Measurements from ENCODE around the gene ESRP2. TPM values are rescaled to one million over a fixed set of nuclear protein-coding genes. Genes with fewer than 3 reads are reported as not detected.

ESRP2 gene
- total RNA-seq, 1 donor from 2014 or later = 5.4 TPM

DNA sequence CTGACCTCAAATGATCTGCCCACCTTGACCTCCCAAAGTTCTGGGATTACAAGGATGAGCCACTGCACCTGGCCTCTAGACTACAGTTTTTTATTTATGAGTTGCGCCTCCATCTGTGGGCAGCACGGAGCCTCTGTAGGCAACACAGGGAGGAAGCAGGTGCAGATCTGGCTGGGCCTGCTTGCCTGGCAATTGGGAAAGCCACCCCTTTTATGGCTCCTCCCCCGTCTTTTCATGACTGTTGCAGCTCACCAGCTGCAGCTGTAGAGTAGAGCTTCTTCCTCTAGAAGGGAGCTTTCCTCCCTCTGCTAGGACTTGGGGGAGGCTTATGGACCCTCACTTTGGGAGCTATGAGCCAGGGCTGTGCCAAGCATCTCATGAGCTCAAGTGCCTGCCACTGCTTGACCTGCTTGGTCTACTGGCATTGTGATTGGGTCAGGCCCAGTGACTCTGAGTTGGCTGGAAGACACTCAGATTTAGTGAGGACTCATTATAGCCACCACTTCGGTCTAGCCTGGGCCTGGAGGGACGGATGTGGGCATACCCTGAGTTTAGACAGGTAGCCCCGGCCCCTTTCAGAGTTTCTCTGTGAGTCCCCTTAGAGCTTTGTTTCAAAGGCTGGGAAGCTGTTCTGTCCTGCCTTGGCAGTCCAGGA, 21.5 kb upstream of the ESRP2 start:
- H3K4me1 Mint-ChIP-seq = peaks cover 12% of the 10 kb centered on the region
- TF ChIP-seq CTCF (IDR thresholded peaks at IDR 0.05) (no peak), EZH2phosphoT487 (IDR thresholded peaks at IDR 0.05) (no peak), EZH2 (IDR thresholded peaks at IDR 0.05) (no peak)
- Histone ChIP-seq H2AFZ (replicated peaks) (no peak overlapping the region), H3K27ac (no peak overlapping the region), H3K36me3 (no peaks in the 10 kb centered on the region), H3F3A (ENCODE audit: low read depth) (no peaks in the 10 kb centered on the region), H3K27me3 (no peaks in the 10 kb centered on the region), H4K20me1 (ENCODE audit: low read depth) (no peaks in the 10 kb centered on the region), H3K4me1 (no peaks in the 10 kb centered on the region), H3K4me3 (no peak overlapping the region), H3K9ac (no peak overlapping the region), H3K9me3 (ENCODE audit: low read depth) (no peaks in the 10 kb centered on the region), H3K4me2 (no peak overlapping the region), H3K79me2 (ENCODE audit: low read depth) (no peaks in the 10 kb centered on the region)
- no peaks in the 10 kb centered on the region for H3K36me3 Mint-ChIP-seq
- no peak for DNase-seq (ENCODE audit: low spot score)
- peak overlapping the region; percentile 82 for H3K27ac Mint-ChIP-seq
- H3K9me3 Mint-ChIP-seq = no peaks in the 10 kb centered on the region
- peaks cover 8% of the 10 kb centered on the region for H3K27me3 Mint-ChIP-seq (ENCODE audit: insufficient read depth, low read depth)
- no peak overlapping the region for H3K4me3 Mint-ChIP-seq

DNA sequence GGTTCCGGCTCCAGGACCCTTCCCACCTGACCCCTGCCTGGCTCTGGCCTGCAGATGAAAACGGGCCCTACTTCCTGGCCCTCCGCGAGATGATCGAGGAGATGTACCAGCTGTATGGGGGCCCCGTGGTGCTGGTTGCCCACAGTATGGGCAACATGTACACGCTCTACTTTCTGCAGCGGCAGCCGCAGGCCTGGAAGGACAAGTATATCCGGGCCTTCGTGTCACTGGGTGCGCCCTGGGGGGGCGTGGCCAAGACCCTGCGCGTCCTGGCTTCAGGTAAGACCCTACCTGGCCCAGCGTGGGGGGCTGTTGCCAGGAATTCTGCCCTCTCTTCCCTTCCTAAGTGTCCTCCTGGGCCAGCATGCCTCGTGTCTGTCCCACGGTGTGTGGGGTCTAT, 19.8 kb upstream of the ESRP2 start:
- no peaks in the 10 kb centered on the region for H4K20me1 ChIP-seq (ENCODE audit: low read depth)

DNA sequence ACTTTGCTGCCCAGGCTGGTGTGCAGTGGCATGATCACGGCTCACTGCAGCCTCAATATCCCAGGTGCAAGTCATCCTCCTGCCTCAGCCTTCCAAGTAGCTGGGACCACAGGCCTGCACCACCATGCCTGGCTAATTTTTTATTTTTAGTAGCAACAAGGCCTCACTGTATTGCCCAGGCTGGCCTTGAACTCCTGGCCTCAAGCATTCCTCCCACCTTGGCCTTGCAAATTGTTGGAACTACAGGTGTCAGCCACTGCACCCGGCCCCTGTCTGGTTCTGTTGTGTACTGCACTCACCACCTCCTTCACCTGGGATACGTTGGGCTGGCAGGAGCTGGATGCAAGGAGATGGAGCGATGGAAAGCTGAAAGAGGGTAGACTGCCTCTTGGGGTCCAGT, 17.8 kb upstream of the ESRP2 start:
- peaks cover 7% of the 10 kb centered on the region for H3K36me3 Mint-ChIP-seq
- Histone ChIP-seq H2AFZ (replicated peaks) (no peak overlapping the region), H3K9me3 (ENCODE audit: low read depth) (no peaks in the 10 kb centered on the region), H3K4me1 (no peaks in the 10 kb centered on the region), H3K27me3 (no peaks in the 10 kb centered on the region), H3F3A (ENCODE audit: low read depth) (no peaks in the 10 kb centered on the region), H3K9ac (no peak overlapping the region), H3K27ac (no peak overlapping the region), H3K36me3 (no peaks in the 10 kb centered on the region), H4K20me1 (ENCODE audit: low read depth) (no peaks in the 10 kb centered on the region), H3K4me2 (no peak overlapping the region), H3K79me2 (ENCODE audit: low read depth) (no peaks in the 10 kb centered on the region), H3K4me3 (no peak overlapping the region)
- no peak for DNase-seq (ENCODE audit: low spot score)
- peaks cover 3% of the 10 kb centered on the region for H3K27me3 Mint-ChIP-seq (ENCODE audit: insufficient read depth, low read depth)
- peak overlapping the region; percentile 73 for H3K27ac Mint-ChIP-seq
- peaks cover 14% of the 10 kb centered on the region for H3K4me1 Mint-ChIP-seq
- no peak for TF ChIP-seq CTCF (IDR thresholded peaks at IDR 0.05)
- TF ChIP-seq EZH2phosphoT487 (IDR thresholded peaks at IDR 0.05) = no peak
- TF ChIP-seq EZH2 (IDR thresholded peaks at IDR 0.05) = no peak
- H3K9me3 Mint-ChIP-seq = no peaks in the 10 kb centered on the region
- H3K4me3 Mint-ChIP-seq = no peak overlapping the region

More for the DNA sequence above, 19.8 kb upstream of the ESRP2 start:
- peaks cover 3% of the 10 kb centered on the region for H3K27me3 Mint-ChIP-seq (ENCODE audit: insufficient read depth, low read depth)
- Histone ChIP-seq H3K9ac (no peak overlapping the region), H3K27me3 (no peaks in the 10 kb centered on the region), H3K4me1 (no peaks in the 10 kb centered on the region), H3K79me2 (ENCODE audit: low read depth) (no peaks in the 10 kb centered on the region), H3K4me3 (no peak overlapping the region), H3K27ac (no peak overlapping the region), H3K36me3 (no peaks in the 10 kb centered on the region), H3K9me3 (ENCODE audit: low read depth) (no peaks in the 10 kb centered on the region), H2AFZ (replicated peaks) (no peak overlapping the region), H3F3A (ENCODE audit: low read depth) (no peaks in the 10 kb centered on the region), H3K4me2 (no peak overlapping the region)
- no peak for DNase-seq (ENCODE audit: low spot score)
- H3K27ac Mint-ChIP-seq = no peak overlapping the region
- TF ChIP-seq CTCF (IDR thresholded peaks at IDR 0.05) = no peak
- no peak for TF ChIP-seq EZH2phosphoT487 (IDR thresholded peaks at IDR 0.05)
- TF ChIP-seq EZH2 (IDR thresholded peaks at IDR 0.05) = no peak
- H3K4me3 Mint-ChIP-seq = no peak overlapping the region
- H3K9me3 Mint-ChIP-seq = no peaks in the 10 kb centered on the region
- peaks cover 2% of the 10 kb centered on the region for H3K36me3 Mint-ChIP-seq
- peaks cover 12% of the 10 kb centered on the region for H3K4me1 Mint-ChIP-seq
